GM18868 (cell line): ENCODE results near the gene NRDE2.

Experiments used
- ATAC-seq: cut with Tn5 transposase; IDR thresholded peaks from one replicate; pipeline ENCODE4 v1.9.1; 2021; ENCODE audit warnings: mild to moderate bottlenecking, moderate library complexity; ENCODE audit not compliant: unreplicated experiment

The NRDE2 gene

DNA sequence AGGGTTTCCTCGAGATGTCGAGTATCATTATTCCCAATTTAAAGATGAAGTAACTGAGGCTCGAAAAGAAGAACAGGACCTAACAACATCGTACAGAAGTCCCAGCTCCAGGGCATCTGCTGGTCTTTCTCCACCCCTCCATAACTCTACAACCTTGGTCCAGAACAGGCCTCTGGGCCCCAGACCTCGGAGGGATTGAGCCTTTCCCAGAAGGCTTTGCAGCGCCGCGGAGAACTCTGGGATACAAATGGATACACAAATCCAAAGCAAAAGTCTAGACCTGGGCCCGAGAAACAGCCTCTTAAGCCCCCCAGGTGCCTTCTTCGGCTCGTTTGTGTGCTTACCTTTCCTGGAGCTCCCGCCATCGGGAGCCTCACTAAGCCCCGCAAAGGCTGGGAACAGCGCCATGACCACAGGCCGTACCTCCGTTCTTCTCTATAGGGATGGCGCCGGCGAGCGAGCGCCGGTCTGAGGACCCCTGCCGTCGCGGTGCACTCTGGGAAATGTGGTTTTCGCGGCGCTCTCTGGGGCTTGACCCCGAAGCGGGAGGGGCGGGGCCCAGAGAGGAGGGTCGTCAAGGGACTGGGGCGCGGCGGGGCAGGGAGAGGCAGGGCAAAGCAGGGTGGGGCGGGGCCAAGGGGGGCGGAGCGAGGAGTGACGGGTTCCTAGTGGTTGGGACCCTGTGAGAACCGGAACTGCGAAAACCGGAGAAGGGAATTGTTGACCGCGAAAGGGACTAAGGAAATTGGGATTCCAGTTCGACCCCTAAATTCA, at the start of gene NRDE2:
Gene NRDE2, minus strand, starts transcription at position 445 of the 774 bp plus-strand sequence. Its CDS starts 37 bp downstream, at position 408.
- ATAC-seq = peak; percentile 88

DNA sequence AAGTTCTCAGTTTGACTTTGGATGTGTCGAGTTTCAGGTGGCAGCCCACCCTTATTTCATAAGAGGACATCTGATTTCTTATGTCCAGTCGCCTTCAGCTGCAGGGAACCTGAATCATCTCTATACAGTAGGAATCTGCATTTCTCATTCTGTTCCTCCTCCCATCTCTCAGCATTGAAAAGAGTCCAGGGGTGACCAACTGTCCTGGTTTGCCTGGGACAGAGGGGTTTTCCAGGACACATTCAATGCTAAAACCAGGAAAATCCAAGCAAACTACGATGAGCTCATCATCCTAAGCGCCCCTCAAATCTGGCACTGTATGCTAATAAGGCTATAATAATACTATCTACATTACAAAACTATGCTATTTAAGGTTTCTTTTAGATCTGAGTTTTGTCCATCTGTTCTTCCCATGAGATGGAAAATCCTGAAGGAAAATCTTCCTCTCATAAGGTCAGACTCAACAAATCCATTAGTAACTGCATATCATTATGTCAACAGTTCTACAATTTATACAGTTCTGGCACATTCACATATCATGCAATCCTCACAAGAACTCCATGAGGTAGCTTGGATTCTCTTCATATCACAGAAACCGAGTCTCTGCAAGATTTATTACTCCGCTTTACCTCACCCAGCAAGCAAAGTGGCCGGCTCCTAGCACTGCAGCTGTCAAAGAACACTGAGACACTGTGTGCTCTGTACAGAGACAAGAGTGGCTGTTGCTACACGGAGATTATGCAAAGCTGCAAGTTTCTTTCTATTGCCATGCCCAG, 49.5 kb upstream of the NRDE2 start:
- ATAC-seq = no peak

DNA sequence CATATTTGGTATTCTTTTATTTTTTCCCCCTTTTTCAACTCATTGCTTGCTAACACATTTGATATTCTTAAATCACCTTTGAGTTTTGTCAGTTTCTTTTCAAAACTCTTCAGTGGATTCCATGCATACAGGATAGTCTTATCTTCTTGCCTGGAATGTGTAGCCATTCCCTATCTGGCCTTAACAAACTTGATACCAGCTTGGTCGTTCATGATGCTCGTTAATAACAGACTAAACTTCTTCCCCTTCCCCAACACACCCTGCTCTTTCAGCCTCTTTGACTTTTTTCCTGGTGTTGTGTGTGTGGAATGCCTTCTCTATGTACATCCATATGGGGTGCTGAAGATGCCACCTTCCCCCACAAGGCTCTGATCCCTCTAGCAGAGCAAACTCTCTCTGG, 47.4 kb upstream of the NRDE2 start:
- ATAC-seq = no peak

DNA sequence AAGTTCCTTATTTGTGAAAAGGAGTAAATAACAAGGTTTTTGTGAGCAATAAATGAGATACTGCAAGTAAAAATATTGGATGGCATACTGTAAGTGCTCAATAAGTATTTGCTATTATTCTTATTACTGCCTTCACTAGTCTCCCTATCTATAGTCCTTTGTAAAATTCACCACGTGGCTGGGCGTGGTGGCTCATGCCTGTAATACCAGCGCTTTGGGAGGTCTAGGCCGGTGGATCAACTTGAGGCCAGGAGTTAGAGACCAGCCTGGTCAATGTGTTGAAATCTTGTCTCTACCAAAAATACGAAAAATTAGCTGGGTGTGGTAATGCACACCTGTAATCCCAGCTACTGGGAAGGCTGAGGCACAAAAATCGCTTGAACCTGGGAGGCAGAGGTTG, 46.5 kb upstream of the NRDE2 start:
- no peak for ATAC-seq

GRCh38 chr14:90375934-90376333, 44.2 kb upstream of the NRDE2 start:
- no peak for ATAC-seq

DNA sequence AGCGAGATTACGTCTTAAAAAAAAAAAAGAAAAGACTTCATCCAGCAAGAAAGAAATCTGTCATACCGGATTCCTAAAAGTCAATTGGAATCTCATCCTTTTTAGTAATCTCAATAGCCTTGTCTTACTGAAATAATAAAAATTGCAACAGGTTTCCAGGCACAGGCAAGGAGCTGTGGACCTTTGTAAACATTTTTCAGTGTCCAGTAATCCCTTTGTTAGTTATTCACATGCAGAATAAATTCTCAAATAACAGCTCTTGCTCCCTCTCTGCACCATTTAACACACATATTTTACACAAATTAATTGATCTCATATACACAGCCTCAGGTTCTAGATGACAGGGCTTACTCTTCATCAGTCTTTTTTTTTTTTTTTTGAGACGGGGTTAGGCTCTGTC, 43.1 kb upstream of the NRDE2 start:
- ATAC-seq = no peak

GRCh38 chr14:90373887-90374286, 42.1 kb upstream of the NRDE2 start:
- no peak for ATAC-seq

DNA sequence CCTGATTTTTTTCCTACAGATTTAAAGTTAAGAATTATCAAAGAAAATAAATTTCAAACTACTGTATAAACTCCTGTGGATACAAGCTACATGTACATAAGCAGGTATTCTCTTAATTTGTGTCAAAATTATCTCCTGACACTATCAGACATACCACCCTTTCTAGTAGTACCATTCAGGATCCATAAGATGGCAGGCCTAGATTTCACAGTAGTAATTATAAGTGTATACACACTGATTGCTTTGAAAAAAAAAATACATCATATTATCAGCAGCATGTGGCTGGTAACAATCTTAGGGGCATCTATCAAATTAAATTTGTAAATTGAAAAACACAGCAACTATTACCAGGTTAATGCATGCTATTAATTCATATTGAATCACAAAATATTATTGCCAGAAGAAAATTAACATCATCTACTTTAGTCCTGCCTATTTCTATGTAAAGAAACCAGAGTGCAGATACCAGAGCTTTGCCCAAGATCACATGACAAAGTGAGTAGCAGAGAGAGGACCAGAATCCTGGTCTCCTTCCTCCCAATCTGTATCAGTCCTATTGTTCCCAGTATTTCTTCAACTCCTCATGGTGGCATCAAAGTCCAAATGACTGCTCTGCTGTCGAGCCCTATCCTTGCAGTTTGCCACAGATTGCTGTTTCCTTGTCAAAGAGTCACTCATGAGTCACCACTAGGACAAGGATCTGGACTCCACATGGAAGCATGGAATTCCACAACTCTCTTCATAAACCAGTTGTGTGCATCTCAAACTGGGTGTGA, 37.4 kb upstream of the NRDE2 start:
- ATAC-seq = no peak

GRCh38 chr14:90362558-90362896, 30.8 kb upstream of the NRDE2 start:
- no peak for ATAC-seq

DNA sequence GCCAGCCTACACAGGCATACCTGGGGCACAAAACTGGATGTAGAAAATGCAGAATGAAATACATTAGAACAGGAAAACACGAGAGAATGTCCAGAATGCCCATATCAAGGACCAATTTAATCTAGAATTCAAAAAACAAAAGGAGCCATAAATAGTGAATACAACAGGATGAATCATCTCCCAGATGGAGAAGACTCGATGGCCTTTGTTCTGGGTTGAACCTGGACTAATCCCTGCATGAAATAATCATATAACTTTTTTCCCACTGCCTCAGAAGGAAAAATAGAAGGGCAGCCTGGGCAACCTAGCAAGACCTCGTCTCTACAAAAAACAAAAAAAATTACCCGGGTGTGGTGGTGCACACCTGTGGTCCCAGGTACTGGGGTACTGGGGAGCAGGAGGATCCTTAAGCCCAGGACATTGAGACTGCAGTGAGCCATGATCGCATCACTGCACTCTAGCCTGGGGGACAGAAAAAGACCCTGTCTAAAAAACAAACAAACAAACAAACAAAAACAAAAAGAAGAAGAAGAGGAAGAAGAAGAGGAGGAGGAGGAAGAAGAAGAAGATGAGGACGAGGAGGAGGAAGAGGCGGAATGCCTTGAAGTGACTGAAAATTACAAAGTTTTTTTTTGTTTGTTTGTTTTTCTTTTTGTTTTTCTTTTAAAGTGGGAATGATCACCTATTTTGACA, 30.3 kb upstream of the NRDE2 start:
- ATAC-seq = no peak

- ATAC-seq = no peak
These were observed 26.6 kb upstream of the NRDE2 start for GRCh38 chr14:90358359-90358758.

GRCh38 chr14:90356925-90357324, 25.2 kb upstream of the NRDE2 start:
- no peak for ATAC-seq

- no peak for ATAC-seq
These were observed 24.1 kb upstream of the NRDE2 start for GRCh38 chr14:90355540-90356518.

GRCh38 chr14:90354551-90355298, 23.0 kb upstream of the NRDE2 start:
- no peak for ATAC-seq

DNA sequence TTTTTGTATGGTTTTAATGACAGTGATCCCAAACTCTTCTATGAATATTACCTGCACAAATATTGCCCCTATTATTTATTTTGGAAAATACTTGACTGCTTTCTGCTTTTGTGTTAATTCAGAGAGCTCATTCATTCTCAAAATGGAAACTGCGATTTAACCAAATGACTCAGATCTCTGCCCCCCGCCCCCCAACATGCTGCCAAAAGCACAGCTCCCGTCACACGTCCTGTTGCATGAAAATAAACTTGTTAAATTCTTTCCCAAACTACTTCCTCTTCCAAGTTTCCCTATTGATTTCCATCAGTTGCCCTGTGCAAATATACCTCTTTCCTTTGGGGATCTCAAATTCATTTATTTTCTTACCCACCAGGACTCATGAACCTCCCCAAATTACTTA, 18.0 kb upstream of the NRDE2 start:
- ATAC-seq = no peak

DNA sequence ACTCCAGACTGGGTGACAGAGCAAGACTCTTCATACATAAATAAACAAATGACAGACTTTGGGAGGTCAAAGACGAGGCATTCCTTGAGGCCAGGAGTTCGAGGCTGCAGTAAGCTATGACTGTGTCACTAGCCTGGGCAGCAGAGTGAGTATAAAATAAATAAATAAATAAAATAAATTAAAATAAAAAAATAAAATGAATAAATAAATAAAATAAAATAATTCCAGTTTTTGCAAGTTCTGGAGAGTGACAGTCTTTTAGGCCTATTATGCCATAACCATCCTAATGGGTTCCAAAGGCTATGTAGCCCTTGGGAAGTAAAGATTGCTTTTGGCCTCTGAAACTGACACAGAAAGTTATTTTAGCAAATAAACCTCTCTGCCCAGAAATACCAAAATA, 16.5 kb upstream of the NRDE2 start:
- no peak for ATAC-seq

DNA sequence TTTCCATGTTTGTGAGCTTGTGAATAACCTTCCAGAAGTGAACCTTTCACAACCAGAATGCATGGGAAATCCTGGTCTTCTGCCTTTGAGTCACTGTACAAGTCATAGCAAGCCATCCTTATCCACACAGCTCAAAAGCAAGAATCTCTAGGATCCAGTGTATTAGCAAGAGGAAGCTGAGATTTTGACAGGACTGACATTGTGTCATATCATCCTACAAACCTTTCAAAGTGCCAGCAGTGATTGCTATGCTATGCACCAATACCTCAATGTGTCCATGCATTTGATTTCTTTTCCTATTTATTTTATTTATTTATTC, 13.5 kb upstream of the NRDE2 start:
- no peak for ATAC-seq

DNA sequence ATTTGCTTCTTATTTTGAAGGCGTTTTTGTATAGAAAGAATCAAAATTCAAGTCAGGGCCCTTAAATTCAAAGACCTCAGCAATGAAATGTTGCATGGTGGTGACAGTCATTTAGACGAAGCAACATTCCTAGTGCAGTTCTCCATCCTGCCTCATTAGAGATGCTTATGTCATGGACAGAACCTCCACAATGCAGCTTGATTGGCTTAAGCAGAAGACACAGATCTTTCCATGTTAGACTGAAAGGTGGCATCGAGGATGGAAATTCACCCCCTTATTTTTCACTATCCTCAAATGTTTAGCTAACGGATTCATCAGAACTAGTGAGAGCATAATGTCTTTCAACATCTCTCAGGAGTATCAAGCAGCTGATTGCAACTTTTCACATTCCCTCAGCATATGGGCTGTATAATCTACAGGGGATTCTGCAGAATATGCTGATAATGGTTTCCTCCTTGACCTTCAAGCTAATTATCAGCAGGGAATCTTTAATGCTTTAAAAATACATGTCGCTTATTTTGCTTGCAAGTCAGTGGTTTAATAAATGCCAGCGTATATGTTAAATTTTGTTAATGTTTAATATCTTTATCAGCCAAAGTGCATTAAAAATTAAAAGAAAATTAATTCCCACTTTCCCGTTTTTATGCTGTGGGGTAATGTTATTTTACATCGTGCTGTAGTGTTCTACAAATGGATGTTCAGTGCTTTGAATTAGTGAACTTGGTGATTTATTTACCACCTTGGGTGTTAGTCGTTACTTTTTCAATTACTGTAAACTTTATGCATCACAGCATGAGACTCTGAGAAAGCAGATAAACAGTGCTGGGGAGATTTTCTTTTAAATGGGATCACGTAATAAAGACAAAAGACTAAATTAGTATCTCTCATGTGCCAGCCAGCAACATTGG, 12.8 kb upstream of the NRDE2 start:
- ATAC-seq = no peak
